ENCODE results near the gene HSPH1. TPM values are rescaled to one million over a fixed set of nuclear protein-coding genes. Genes with fewer than 3 reads are reported as not detected.

HSPH1 gene
- total and polyA plus RNA-seq, 2 of the 8 experiments (the other 6 are each of a cell fraction or from before 2014, with no cell fraction given): 14.2 to 145 TPM

- no peak for TF ChIP-seq ASH2L (IDR thresholded peaks at IDR 0.05; ENCODE audit: low read length)
- no peak for TF ChIP-seq ATF3 (IDR thresholded peaks at IDR 0.05; ENCODE audit: insufficient read depth, low read depth, low read length)
- TF ChIP-seq SIRT6 (IDR thresholded peaks at IDR 0.05; ENCODE audit: low read length): no peak
- no peak for TF ChIP-seq CREB1 (IDR thresholded peaks at IDR 0.05)
- TF ChIP-seq SUZ12 (IDR thresholded peaks at IDR 0.05; ENCODE audit: low read length): no peak
- no peak for TF ChIP-seq RFX5 (IDR thresholded peaks at IDR 0.05; ENCODE audit: borderline replicate concordance, low read depth, low read length)
- TF ChIP-seq NANOG (IDR thresholded peaks at IDR 0.05; ENCODE audit: insufficient read depth, low read depth, low read length, poor library complexity, severe bottlenecking): no peak
- TF ChIP-seq CBX5 (IDR thresholded peaks at IDR 0.05; ENCODE audit: low read depth, low read length): no peak
- TF ChIP-seq KDM5A (IDR thresholded peaks at IDR 0.05; ENCODE audit: low read length): no peak
Measured at GRCh38 chr13:31196992-31197391, 35.3 kb upstream of the HSPH1 start (continued).

Measured in H1 (cell line).